Activated CD4-positive, alpha-beta T cell treated with anti-CD3 and anti-CD28 coated beads, Interleukin-2, amount 50 U/mL, for 16 hours (primary cell): ENCODE data around the gene RAB31.
A peak's percentile ranks its signal among the peaks of the same experiment; 100 is the strongest.
"Not testable (repeated sequence)": the region's sequence is repeated elsewhere in the genome, so short reads cannot be mapped to it uniquely, and the experiment has no call there.

Experiments
- DNase-seq: peaks from one replicate; pipeline ENCODE4 v3.0.0-alpha.2; 2020

Gene RAB31, protein sequence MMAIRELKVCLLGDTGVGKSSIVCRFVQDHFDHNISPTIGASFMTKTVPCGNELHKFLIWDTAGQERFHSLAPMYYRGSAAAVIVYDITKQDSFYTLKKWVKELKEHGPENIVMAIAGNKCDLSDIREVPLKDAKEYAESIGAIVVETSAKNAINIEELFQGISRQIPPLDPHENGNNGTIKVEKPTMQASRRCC

DNA sequence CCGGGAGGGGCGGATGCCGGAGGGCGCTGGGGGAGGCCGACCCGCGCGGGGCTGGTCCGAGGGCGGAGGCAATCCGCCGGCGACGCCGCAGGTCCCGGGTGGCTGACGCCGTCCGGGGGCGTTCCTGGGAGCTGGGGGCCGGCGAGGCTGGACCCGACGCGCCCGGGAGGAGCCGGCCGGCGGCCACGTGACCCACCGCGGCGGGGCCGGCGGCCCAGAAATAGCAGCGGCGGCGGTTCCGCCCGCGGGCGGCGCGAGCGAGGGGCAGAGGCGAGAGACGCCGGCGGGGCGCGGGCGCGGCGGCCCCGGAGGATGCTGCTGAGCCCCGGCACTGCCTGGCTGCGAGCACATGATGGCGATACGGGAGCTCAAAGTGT lies at the start of gene RAB31:
Gene RAB31 (plus strand): TSS at position 245 of the 377 bp plus-strand sequence. CDS start 105 bp downstream, at position 350.
- peak; percentile 9 for DNase-seq

DNA sequence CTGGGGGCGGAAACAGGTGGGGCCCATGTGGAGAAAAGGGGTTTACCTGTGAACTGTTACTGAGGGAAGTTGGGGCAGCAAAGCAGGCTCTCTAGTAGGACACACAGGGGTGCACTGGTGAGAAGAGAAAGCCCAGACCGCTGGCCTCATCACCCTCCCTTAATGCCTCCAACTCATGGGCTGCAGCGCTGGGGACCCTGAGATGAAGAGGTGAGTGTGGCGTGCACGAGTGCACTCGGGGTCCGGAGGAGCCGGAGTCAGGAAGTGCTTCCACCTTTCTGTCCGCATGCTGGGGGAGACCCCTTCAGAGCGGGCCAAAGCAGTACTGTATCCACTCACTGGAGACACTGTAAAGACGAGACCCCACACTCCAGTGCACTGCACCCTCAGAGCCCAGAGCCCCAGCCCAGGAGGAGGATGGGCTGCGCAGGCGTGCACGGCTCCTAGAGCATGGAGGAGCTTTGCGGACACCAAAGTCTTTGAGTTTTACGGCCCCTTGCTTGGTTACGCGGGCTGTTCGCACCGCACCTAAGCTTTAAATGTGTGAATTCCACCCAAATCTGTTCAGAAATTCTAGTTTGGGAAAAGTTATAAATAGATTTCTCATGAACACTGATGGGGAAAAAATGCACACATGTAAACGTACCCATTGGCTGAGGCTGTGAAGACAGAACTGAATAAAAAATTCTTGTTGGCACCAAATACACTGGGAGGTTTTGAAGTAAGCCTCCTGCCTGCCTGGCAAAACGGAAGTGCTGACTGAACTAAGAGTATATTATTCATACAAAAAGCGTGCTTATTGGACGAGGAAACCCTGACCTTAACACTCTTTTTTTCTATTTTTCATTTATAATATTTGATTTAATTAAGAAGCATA lies 48.4 kb upstream of the RAB31 start:
- DNase-seq, result no peak

DNA sequence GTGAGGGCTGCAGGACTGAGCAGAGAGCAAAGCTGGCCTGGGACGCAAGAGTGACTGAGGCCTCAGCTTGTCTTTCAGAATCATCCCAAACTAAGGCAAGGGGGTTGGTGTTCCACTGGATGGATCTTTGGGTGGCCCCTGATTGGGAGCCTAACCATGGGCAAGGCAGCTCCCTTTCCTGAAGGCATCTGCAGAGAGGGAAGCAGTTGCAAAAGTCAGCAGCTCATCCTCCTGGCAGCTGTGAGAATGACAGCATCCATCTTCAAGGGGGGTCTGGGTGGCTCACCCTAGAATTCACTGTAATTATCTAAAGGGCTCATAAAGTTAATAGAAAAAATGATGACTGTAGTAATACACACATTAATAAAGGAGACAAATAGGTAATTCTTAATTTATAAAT lies 46.5 kb upstream of the RAB31 start:
- DNase-seq, result no peak

DNA sequence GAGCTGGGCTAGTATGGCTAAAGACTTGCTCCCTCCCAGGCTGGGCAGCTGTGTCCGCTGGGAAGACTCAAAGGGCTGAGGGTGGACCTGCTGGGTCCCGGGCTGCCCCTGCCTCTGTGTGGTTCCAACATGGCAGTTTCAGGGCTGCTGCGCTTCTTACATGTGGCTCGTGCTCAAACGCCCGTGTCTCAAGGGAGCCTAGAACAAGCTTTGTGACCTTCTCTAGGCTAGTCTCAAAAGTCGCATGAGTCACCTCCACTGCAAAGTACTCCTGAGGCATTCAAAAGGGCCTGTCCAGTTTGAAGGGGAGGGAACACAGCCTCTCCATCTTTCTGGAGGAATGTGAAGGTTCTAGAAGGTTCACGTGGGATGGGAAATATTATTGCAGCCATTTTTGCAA lies 44.7 kb upstream of the RAB31 start:
- DNase-seq, result no peak

DNA sequence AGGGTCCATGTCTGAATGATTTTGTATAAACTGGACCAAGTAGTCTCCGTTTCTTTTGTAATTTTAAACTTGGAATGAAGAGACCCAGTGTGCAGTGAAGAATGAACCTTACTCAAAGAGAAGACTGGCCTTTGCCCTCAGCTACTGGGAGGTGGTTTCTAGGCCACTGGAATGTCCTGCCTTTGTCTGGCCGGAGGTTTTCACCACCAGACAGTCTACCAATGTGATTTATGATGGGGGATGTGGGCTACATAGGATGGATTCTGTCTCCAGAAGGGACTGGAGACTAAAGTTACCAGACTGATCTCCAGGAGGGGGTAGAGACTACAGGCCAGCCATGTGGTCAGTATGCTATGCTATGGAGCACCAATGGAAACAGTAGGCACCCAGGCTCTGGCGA lies 42.8 kb upstream of the RAB31 start:
- DNase-seq, result no peak

DNA sequence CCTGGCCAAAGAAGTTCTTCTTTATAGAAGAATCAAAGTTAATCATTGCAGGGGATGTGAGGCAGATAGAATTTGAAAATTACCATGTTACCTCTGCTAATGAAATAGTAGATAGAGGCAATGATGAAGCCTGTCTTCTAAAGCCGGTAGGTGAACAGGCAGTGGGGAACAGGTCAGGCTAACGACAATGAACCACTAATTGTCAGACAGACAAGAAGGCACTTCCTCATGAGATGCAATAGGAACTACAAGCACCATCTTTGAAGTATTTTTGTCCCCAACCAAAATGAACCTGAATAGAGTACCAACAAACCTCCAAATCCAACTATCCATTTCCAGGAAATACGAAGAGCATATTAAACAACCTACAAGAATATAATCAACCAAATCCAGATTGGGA lies 41.6 kb upstream of the RAB31 start:
- DNase-seq, result no peak

DNA sequence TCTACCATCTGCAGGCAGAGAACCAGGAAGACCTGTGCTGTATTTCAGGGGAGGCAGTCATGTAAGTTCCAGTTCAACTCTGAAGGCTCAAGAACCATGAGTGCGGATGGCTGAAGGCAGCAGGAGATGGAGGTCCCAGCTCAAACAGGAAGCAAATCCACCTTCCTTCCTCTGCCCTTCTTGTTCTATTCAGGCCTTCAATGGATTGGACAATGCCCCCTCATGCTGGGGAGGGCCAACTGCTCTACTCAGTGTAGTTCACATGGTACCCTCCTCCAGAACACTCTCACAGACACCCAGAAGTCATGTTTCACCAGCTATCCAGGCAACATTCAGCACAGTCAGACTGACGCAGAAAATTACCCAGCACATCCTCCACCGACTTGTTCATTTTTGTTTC lies 39.1 kb upstream of the RAB31 start:
- no peak for DNase-seq

DNA sequence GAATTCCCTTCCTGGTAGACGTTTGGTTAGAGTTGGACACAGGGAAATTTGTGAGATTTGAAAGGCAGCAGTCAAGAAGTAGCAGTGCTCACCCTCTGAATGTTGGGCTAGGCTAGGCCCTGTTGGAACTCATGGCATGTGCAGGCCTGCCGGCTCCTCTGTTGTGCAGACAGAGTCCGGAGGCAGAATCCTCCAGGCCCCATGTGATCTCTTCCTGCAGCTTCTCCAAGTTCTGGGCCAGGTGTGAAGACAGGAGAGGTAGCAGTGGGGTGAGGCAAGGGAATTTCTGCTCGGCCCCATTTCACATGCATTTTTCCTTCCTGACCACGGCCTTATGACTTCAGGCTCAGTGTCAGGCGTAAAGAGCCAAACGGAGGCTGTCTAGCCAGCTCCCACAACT lies 36.9 kb upstream of the RAB31 start:
- DNase-seq, result no peak

DNA sequence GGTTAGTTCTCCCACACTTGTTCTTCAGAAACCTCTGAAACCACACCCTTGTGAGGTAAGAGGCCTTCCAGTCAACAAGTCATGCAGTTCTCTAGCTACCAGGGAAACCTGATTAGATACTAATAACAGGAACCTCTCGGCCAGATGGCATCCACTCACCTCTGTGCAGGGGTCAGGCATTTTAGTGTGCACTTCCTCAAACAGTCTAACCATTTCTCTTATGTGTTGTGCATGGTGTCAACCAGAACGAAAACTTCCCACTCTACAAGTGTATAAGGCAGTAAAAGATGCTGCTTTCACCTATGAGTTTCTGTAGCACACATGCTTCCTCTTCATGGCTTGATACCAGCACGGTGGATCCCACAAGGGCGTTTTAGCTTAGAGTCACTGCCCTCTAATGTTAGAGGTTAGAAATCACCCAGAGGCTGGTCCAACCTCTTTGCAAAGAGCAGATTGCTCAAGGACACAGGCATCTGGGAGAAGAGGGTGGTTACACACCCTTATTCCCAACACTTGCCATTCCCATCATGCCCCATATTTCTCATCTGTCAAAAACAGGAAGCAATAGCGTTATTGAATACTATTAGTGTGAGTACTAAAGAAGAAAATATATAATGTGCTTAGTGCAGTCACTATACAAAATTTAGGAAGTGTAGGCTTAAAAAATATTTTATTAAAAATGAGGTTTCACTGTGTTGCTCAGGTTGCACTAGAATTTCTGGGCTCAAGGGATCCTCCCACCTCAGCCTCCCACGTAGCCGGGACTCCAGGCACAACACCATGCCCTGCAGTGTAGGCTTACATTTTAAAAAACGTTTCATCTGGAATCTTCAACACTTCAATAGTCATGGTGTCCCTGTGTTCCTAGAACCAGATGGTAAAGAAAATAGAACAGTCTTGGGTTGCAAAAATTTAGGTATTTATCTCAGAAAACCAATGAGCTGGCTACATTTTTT lies 34.5 kb upstream of the RAB31 start:
- DNase-seq, result peak; percentile 40

DNA sequence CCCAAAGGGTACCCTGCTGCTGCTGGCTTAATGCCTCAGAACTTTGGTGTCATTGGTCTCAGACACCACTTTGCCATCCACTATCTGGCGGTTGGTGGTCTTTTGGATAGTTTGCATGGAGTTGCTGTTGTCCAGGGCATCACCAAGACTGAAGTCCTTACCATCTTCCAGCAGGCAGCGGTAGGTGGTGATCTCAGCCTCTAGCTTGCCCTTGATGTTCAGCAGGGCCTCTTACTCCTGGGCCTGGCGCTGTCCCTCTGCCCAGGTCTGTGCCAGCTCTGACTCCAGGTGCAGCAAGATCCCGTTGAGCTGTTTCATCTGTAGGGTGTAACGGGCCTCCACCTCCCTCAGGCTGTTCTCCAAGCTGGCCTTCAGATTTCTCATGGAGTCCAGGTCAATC lies 29.9 kb upstream of the RAB31 start:
- not testable (repeated sequence) for DNase-seq

DNA sequence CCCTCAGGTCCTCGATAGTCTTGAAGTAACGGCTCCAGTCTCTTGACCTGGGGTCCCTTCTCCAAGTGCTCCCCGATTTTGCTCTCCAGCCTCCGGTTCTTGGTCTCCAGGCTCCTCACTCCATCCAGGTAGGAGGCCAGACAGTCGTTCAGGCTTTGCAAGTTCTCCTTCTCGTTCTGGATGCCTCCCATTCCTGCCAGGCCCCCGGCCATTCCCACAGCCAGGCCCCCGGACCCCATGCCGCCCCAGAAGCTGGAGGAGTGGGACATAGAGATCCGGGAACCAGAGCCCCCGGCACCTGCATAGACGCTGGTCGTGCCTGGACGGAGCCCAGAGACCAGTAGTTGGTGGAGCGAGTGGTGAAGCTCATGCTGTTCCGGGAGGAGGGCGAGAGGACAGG lies 29.0 kb upstream of the RAB31 start:
- DNase-seq, result no peak

DNA sequence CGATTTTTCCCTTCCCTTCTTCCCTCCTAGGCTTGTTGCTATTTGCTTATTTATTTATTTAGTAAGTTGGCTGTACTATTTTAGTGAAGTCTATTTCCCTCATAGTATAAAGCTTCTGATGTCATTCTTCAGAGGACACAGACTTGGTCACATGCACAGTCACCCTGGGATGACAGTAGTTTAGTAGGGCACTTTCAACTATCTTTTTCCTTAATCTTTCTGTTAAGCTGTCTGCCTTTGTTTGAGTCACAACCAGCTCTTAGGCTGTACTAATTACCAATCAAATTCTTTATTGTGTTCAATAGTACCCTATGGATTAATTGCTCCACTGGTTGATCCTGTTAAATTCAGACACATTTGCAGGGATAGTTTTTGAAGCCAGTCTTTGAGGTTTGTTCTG lies 26.9 kb upstream of the RAB31 start:
- DNase-seq, result no peak

DNA sequence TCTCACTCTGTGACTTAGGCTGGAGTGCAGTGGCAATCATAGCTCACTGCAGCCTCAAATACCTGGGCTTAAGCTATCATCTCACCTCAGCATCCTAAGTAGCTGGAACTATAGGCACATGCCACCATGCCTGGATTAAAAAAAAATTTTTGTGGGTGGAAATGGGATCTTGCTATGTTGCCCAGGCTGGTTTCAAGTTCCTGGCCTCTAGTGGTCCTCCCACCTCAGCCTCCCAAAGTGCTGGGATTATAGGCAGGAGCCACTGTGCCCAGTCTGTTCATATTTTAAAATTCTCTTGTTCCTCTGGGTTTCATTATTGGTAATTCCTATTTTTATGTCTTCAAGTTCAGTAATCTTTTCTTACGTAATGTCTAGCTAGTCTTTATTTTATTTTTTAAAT lies 25.5 kb upstream of the RAB31 start:
- DNase-seq, result no peak

DNA sequence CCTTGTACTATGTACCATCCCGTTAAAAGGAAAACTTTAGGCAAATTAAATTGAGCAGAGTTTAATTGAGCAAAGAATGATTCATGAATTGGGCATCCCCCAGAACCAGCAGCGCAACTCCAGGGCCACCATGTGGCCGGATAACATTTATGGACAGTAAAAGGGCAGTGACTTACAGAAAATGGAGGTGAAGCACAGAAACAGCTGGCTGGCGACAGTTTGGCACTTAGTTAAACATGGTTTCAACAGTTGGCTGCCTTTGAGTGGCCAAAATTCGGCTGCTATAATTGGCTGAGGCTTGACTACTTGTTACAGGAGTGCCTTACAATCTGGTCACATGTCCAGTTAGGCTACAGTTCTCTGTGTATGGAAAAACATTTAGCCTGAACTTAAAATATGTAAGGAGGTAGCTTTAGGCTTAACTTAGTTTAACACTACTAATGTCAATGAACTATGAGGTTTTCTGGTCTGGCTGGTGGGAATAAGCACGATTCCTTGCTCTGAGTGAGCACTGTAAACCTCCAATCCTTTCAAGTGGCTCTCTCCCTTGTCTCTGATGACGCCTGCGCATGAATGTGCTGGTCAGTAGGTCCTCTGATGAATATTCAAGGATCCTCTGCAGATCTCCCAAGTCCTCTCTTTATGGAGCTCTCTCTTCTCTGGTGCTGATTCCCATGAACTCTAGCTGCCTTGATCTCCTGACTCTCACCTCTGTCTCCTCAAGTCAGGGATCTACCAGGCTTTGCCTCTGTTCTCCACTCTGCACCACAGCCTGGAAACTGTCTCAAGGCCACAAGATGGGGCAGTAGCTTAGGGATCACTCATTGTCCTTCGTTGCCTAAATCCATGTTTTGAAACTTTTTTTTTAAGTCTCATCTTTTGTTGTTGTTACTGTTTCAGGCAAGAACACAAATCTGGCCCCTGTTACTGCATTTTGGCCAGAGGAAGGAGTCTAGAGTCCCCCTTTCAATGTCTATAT lies 24.4 kb upstream of the RAB31 start:
- no peak for DNase-seq

DNA sequence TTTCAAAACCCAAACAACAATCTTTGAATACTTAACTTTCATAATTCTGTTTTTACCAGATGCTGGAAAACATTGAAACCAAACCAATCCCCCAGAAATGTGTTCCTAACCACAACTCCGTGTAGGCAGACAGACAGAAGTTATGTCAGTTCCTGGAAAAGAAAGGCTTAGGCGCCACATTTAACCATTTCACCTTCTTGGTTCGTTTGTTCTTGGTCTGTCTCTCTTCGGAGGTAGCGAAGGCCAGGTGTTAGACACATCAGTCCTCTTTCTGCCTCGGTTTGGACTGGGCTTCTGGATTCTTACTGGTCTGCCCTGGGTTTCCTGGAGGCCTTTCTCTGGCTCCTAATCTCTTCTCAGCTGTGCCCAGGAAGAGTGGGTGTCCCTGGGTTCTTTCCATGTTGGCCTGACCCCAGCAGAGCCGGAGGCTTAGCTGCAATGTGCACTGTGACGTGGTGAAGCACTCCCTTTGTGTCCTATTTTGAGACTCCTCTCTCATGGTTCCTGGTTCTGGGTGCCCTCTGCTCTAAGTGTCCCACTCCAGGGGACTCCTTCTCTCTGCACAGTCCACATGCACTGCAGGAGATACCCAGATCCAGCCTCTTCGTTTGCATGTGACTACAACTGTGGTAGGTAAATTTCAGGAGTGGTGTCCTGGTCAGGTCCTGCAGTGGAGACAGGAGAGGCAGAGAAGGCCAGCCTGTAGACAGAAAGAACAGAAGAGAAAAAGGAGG lies 23.1 kb upstream of the RAB31 start:
- DNase-seq, result no peak

DNA sequence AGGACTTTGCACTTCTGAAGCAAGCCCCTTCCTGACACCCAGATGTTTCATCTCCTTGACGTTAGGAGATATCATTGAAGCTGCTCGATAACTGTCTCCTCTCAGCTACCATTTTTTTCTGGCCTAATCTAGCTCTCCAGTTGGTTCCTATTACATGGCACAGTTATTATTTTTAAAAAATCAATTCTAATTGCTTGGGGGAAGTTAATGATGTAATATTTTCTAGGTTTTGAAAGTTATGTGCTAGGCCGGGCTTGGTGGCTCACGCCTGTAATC lies 22.5 kb upstream of the RAB31 start:
- DNase-seq, result no peak

DNA sequence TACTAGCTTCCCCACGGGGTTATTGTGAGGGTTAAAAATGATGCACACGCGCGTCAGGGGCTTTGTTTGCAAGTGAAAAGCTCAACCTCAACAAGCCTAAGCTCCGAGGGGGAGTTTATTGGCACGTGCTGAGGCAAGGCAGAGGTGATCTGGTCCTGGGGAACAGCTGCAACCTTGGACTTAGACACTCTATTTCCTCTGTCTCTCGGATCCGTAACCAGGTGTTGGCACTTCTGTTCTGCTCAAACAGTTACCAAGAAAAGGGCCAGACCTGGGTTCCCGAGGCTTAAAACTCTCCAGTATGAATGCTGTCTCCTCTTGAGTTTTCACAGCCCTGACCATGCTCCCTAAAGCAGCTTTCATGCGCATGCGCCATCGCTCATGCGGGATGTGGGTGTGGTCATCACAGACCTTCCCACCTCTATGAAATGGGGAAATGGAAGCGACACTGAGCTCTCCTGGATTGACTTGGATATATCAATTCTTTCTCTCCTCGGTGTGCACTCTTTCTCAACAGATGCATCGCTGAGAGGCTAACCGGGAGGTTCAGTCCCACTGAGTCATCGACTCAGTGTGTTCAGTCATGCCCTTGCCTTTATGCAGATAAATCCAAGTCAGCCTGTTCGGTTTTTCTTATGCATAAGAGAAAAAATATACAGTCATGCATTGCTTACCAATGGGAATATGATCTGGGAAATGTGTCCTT lies 19.9 kb upstream of the RAB31 start:
- DNase-seq, result no peak

DNA sequence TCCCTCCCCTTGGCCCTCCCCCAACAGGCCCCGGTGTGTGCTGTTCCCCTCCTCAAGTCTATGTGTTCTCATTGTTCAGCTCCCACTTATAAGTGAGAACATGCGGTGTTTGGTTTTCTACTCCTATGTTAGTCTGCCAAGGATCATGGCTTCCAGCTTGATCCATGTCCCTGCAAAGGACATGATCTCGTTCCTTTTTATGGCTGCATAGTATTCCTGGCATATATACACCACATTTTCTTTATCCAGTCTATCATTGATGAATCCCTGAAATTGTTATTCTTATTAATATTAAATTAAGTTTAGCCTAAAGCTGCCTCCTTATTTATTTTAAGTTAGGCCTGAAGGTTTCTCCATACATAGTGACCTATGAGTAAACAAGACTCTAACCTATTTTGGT lies 18.8 kb upstream of the RAB31 start:
- DNase-seq, result no peak

DNA sequence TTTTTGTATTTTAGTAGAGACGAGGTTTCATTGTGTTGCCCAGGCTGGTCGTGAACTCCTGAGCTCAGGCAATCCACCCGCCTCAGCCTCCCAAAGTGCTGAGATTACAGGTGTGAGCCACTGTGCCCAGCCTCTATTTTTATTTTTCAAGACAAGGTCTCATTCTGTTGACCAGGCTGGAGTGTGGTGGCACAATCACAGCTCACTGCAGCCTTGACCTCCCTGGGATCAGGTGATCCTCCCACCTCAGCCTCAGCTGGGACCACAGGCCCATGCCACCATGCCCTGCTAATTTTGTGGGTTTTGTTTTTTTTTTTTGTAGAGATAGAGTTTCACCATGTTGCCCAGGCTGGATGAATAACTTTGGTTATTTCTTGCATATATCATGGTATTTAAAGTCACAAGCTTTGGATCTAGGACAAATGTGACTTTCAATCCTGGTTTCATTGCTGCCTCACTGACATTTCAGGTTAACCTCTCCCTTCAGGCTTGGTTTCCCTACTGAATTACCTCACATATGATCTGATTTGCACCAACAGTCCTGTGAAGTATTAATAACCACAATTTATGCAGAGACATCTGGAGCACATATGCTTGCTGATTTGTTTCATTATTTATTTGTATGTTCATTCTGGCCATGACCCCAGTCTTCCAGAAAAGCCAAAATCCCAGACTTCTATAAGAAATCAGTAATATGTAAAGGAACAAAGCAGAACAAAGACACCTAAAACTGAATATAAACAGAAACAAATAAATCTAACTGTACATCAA lies 17.5 kb upstream of the RAB31 start:
- no peak for DNase-seq

DNA sequence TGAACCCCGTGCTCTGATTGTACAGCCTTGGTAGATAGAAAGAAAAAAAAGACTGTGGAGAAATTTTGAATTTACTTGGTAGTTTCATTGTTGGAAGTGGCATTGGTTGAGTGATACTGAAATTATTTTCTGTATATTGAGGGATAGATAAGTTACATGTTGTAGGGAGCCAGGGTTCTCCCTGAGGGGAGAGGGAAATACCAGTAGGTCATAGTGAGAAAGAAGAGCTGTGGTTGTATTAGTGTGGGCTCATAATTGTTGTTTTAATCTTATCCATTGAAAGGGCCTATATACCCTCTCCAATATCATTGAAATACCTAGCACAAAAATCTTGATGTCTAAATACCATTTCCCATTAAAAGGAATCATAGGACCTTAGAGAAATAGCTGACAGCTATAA lies 16.9 kb upstream of the RAB31 start:
- DNase-seq, result no peak
